ENCODE results near the gene LYRM9.
"Not testable (repeated sequence)": the region's sequence is repeated elsewhere in the genome, so short reads cannot be mapped to it uniquely, and the experiment has no call there.

The LYRM9 gene

GRCh38 chr17:27906226-27906580, 13.0 kb upstream of the LYRM9 start:
- no peak for DNase-seq (ENCODE audit: low spot score)

GRCh38 chr17:27905447-27906225, 12.5 kb upstream of the LYRM9 start:
- no peak for DNase-seq (ENCODE audit: low spot score)

GRCh38 chr17:27904534-27905446, 11.6 kb upstream of the LYRM9 start:
- DNase-seq (ENCODE audit: low spot score), result no peak

GRCh38 chr17:27904114-27904513, 10.9 kb upstream of the LYRM9 start:
- DNase-seq (ENCODE audit: low spot score), result no peak

- DNase-seq (ENCODE audit: low spot score), result no peak
These were observed 6.4 kb upstream of the LYRM9 start for GRCh38 chr17:27899525-27899924.

- DNase-seq (ENCODE audit: low spot score), result no peak
These were observed 4.9 kb upstream of the LYRM9 start for GRCh38 chr17:27898096-27898495.

- DNase-seq (ENCODE audit: low spot score), result no peak
These were observed 3.5 kb upstream of the LYRM9 start for GRCh38 chr17:27896701-27897100.

- no peak for DNase-seq (ENCODE audit: low spot score)
These were observed 2.9 kb upstream of the LYRM9 start for GRCh38 chr17:27895940-27896535.

- no peak for DNase-seq (ENCODE audit: low spot score)
These were observed 2.1 kb upstream of the LYRM9 start for GRCh38 chr17:27895123-27895895.

- no peak for DNase-seq (ENCODE audit: low spot score)
These were observed 807 bp upstream of the LYRM9 start for GRCh38 chr17:27893841-27894503.

GRCh38 chr17:27892542-27892865, 661 bp downstream of the LYRM9 start:
- DNase-seq (ENCODE audit: low spot score), result peak; percentile 24

- DNase-seq (ENCODE audit: low spot score), result no peak
These were observed 1.3 kb downstream of the LYRM9 start for GRCh38 chr17:27891841-27892240.

- no peak for DNase-seq (ENCODE audit: low spot score)
These were observed 3.4 kb downstream of the LYRM9 start for GRCh38 chr17:27889711-27890251.

GRCh38 chr17:27888945-27889344, 4.2 kb downstream of the LYRM9 start:
- peak; percentile 49 for DNase-seq (ENCODE audit: low spot score)

- no peak for DNase-seq (ENCODE audit: low spot score)
These were observed 5.1 kb downstream of the LYRM9 start for GRCh38 chr17:27888067-27888466.

GRCh38 chr17:27886348-27886906, 6.7 kb downstream of the LYRM9 start:
- not testable (repeated sequence) for DNase-seq (ENCODE audit: low spot score)

- DNase-seq (ENCODE audit: low spot score), result no peak
These were observed 10.9 kb downstream of the LYRM9 start for GRCh38 chr17:27882162-27882840.

GRCh38 chr17:27879987-27880608, 13.1 kb downstream of the LYRM9 start:
- peak; percentile 86 for DNase-seq (ENCODE audit: low spot score)

GRCh38 chr17:27878776-27879562, 14.2 kb downstream of the LYRM9 start:
- DNase-seq (ENCODE audit: low spot score), result no peak

Measured in cerebellar cortex (tissue), 1 donor.